ENCODE measurements around the gene TMEM86A. TPM values are rescaled to one million over a fixed set of nuclear protein-coding genes. Genes with fewer than 3 reads are reported as not detected.

The TMEM86A gene
- total RNA-seq, 1 experiment from 2014 or later, result 0.30 TPM

DNA sequence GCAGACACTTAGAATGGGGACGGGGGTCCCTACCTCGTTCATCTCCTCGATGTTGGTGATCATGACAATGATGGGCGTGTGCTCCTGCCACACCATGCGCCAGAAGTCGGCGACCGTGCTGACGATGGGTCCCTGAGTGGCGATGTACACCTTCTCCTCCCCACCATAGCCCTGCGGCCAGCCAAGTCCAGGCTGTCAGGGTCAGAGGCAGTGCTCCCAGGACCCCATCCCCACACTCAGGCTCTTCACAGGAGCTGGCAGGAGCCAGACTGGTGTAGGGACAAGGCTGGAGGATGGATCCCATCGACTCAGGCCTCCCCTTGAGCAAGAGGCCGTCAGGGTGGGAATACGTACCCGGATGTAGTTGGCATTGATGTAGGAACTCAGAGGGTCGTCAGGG, 34.6 kb downstream of the TMEM86A start:
- BruUV-seq (replicated peaks), result no TSS peak
- Mint-ChIP-seq H3K36me3 (ENCODE audit: insufficient read depth, unreplicated experiment) (no peaks in the 10 kb centered on the region), H3K27me3 (ENCODE audit: insufficient read depth, unreplicated experiment) (no peaks in the 10 kb centered on the region), H3K4me3 (ENCODE audit: unreplicated experiment) (no peak overlapping the region), H3K9me3 (ENCODE audit: unreplicated experiment) (no peaks in the 10 kb centered on the region), H3K27ac (ENCODE audit: low read depth, unreplicated experiment) (no peak overlapping the region), H3K4me1 (ENCODE audit: insufficient read depth, unreplicated experiment) (no peaks in the 10 kb centered on the region)
- CTCF ChIA-PET, result interaction anchor here (1.0 to 3.4 kb wide), 16 partner anchors 9 to 623 kb away, joined by 3 to 42 read pairs (median 4); partner anchors contain the start of gene TMEM86A
- TF ChIP-seq, protein P1, sequence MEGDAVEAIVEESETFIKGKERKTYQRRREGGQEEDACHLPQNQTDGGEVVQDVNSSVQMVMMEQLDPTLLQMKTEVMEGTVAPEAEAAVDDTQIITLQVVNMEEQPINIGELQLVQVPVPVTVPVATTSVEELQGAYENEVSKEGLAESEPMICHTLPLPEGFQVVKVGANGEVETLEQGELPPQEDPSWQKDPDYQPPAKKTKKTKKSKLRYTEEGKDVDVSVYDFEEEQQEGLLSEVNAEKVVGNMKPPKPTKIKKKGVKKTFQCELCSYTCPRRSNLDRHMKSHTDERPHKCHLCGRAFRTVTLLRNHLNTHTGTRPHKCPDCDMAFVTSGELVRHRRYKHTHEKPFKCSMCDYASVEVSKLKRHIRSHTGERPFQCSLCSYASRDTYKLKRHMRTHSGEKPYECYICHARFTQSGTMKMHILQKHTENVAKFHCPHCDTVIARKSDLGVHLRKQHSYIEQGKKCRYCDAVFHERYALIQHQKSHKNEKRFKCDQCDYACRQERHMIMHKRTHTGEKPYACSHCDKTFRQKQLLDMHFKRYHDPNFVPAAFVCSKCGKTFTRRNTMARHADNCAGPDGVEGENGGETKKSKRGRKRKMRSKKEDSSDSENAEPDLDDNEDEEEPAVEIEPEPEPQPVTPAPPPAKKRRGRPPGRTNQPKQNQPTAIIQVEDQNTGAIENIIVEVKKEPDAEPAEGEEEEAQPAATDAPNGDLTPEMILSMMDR (IDR thresholded peaks at IDR 0.05; ENCODE audit: unreplicated experiment), result no peak
- no peak for DNase-seq (ENCODE audit: unreplicated experiment)
- POLR2A ChIA-PET, result no interaction called here
- intact Hi-C loops (cut with micrococcal nuclease), result loop anchor here (2.0 to 10.0 kb wide), 2 partner anchors 32 to 488 kb away; partner anchors contain the start of gene SAA2

GRCh38 chr11:18736590-18737148, 38.1 kb downstream of the TMEM86A start:
- DNase-seq (ENCODE audit: unreplicated experiment), result no peak
- POLR2A ChIA-PET, result no interaction called here
- intact Hi-C loops (cut with micrococcal nuclease), result loop anchor here (10.0 kb wide), 1 partner anchor 492 kb away; the partner anchor contains the start of gene SAA2
- no peak overlapping the region for H3K27ac Mint-ChIP-seq (ENCODE audit: low read depth, unreplicated experiment)
- H3K36me3 Mint-ChIP-seq (ENCODE audit: insufficient read depth, unreplicated experiment), result no peaks in the 10 kb centered on the region
- no peaks in the 10 kb centered on the region for H3K9me3 Mint-ChIP-seq (ENCODE audit: unreplicated experiment)
- CTCF ChIA-PET, result interaction anchor here (0.5 to 1.7 kb wide), 4 partner anchors 28 to 1542 kb away, joined by 3 to 4 read pairs (median 3); no protein-coding TSS in a partner anchor
- TF ChIP-seq, protein P1 (IDR thresholded peaks at IDR 0.05; ENCODE audit: unreplicated experiment), result no peak
- H3K4me1 Mint-ChIP-seq (ENCODE audit: insufficient read depth, unreplicated experiment), result no peaks in the 10 kb centered on the region
- peaks cover 23% of the 10 kb centered on the region for H3K27me3 Mint-ChIP-seq (ENCODE audit: insufficient read depth, unreplicated experiment)
- no peak overlapping the region for H3K4me3 Mint-ChIP-seq (ENCODE audit: unreplicated experiment)
- no TSS peak for BruUV-seq (replicated peaks)

DNA sequence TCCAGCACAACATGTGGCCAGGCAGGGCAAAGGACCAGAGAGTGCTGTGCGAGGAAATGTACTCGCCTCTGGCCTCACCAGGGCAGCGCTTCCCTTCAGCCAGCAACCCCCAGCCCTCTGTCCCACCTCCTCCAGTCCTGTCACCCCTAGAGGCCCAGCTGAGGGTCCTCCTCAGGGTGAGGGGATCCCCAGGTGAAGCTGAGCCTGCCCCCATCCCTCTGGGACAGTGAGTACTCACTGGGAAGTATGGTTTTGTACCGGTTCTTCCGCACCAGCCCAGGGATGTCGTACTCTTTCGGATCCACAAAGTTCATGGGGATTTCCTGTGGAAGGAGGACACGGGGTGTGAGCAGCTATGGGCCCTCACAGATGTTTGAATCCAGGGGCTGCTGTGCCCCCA, 39.1 kb downstream of the TMEM86A start:
- BruUV-seq (replicated peaks), result no TSS peak
- no peaks in the 10 kb centered on the region for H3K36me3 Mint-ChIP-seq (ENCODE audit: insufficient read depth, unreplicated experiment)
- no peaks in the 10 kb centered on the region for H3K9me3 Mint-ChIP-seq (ENCODE audit: unreplicated experiment)
- no peaks in the 10 kb centered on the region for H3K4me1 Mint-ChIP-seq (ENCODE audit: insufficient read depth, unreplicated experiment)
- H3K27me3 Mint-ChIP-seq (ENCODE audit: insufficient read depth, unreplicated experiment), result peaks cover 23% of the 10 kb centered on the region
- TF ChIP-seq, protein P1 (IDR thresholded peaks at IDR 0.05; ENCODE audit: unreplicated experiment), result no peak
- no peak overlapping the region for H3K4me3 Mint-ChIP-seq (ENCODE audit: unreplicated experiment)
- no peak for DNase-seq (ENCODE audit: unreplicated experiment)
- CTCF ChIA-PET, result interaction anchor here (1.0 kb wide), 2 partner anchors 621 to 623 kb away, joined by 3 to 4 read pairs; no protein-coding TSS in a partner anchor
- intact Hi-C loops (cut with micrococcal nuclease), result loop anchor here (10.0 kb wide), 1 partner anchor 493 kb away; the partner anchor contains the start of gene SAA2
- H3K27ac Mint-ChIP-seq (ENCODE audit: low read depth, unreplicated experiment), result no peak overlapping the region
- POLR2A ChIA-PET, result no interaction called here

DNA sequence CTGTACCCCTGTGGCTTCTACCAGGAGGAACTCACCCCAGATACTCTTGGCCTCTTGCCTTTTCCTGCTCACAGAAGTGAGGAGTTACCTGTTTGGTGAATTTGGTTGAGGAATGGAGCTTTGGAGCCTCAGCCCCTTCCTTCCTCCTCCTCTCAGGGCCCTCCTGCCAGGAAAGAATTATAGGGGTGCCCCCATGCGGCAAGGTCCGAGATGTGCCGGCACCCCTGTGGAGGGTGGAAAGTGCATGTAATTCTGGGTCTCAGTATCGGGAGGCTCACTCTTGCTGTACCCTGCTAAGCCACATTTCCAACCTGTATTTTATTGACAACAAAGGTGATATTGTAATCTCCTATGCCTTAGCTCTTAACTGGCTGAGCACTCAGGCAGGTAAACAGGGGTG, 41.1 kb downstream of the TMEM86A start:
- no peak for DNase-seq (ENCODE audit: unreplicated experiment)
- POLR2A ChIA-PET, result interaction anchor here (0.6 kb wide), 1 partner anchor 232 kb away, joined by 3 read pairs; no protein-coding TSS in a partner anchor
- Mint-ChIP-seq H3K27ac (ENCODE audit: low read depth, unreplicated experiment) (no peak overlapping the region), H3K4me1 (ENCODE audit: insufficient read depth, unreplicated experiment) (no peaks in the 10 kb centered on the region), H3K36me3 (ENCODE audit: insufficient read depth, unreplicated experiment) (no peaks in the 10 kb centered on the region), H3K9me3 (ENCODE audit: unreplicated experiment) (no peaks in the 10 kb centered on the region), H3K27me3 (ENCODE audit: insufficient read depth, unreplicated experiment) (peaks cover 23% of the 10 kb centered on the region), H3K4me3 (ENCODE audit: unreplicated experiment) (no peak overlapping the region)
- TF ChIP-seq, protein P1 (IDR thresholded peaks at IDR 0.05; ENCODE audit: unreplicated experiment), result no peak
- intact Hi-C loops (cut with micrococcal nuclease), result loop anchor here (10.0 kb wide), 1 partner anchor 495 kb away; the partner anchor contains the start of gene SAA2
- CTCF ChIA-PET, result interaction anchor here (0.6 to 5.6 kb wide), 7 partner anchors 8 to 624 kb away, joined by 3 to 39 read pairs (median 5); no protein-coding TSS in a partner anchor
- BruUV-seq (replicated peaks), result no TSS peak
